SK-N-SH (cell line): ENCODE data around the gene IL12RB1. TPM values are rescaled to one million over a fixed set of nuclear protein-coding genes. Genes with fewer than 3 reads are reported as not detected.
A peak's percentile ranks its signal among the peaks of the same experiment; 100 is the strongest.

Experiments used
- CTCF ChIA-PET: fragments of 300-600, 350-600 bp; formaldehyde crosslinking; extraction: SDS; loops from one replicate; lab custom pipeline; 2021; lab: Yijun Ruan, JAX
- POLR2A ChIA-PET: fragments of 350-600 bp; sonication (Branson Sonifier 250); formaldehyde crosslinking; extraction: SDS; loops from one replicate; lab custom pipeline; 2020; ENCODE audit warnings: antibody characterized with exemption, inconsistent platforms; lab: Yijun Ruan, JAX
- DNase-seq: peaks from one replicate; pipeline ENCODE4 v3.0.0; 2012
- H2AFZ ChIP-seq: fragments of 200-600 bp; sonication (generic); 2 replicates; pipeline ENCODE4 v1.8.1; 2016; ENCODE audit warnings: antibody characterized with exemption, mild to moderate bottlenecking, low read depth
- H3F3A ChIP-seq: fragments of 200-600 bp; sonication (generic); replicated peaks from 2 replicates; pipeline ENCODE3; 2016; ENCODE audit warnings: antibody characterized with exemption, mild to moderate bottlenecking; ENCODE audit not compliant: insufficient read depth
- H3K27ac ChIP-seq, 2 experiments: fragments of 200-500 bp in 1 of 2; fragments of 200-600 bp in 1 of 2; sonication (Bioruptor generic) in 1 of 2; sonication (generic), shearing (Covaris generic) in 1 of 2; 2 replicates each; pipeline versions ENCODE4 v1.5.1 to v1.6.1; 2014 to 2016; ENCODE audit warnings: low read depth in 2 of 2, inconsistent platforms in 1 of 2, low read length in 1 of 2, mild to moderate bottlenecking in 1 of 2, mixed read lengths in 1 of 2
- H3K27me3 ChIP-seq: fragments of 200-600 bp; sonication (generic), shearing (Covaris generic); 2 replicates; pipeline ENCODE4 v1.6.1; 2016; ENCODE audit warnings: mixed run types; ENCODE audit not compliant: insufficient read depth
- H3K36me3 ChIP-seq, 2 experiments: fragments of 200-500 bp in 1 of 2; fragments of 200-600 bp in 1 of 2; sonication (Bioruptor generic) in 1 of 2; sonication (generic) in 1 of 2; replicated peaks in 1 of 2; 2 replicates each; pipeline versions ENCODE3 to v1.5.1; 2014 to 2016; ENCODE audit warnings: low read length in 1 of 2, mild to moderate bottlenecking in 1 of 2; ENCODE audit not compliant: insufficient read depth in 2 of 2, control insufficient read depth in 1 of 2
- H3K4me1 ChIP-seq, 2 experiments: fragments of 200-500 bp in 1 of 2; fragments of 200-600 bp in 1 of 2; sonication (Bioruptor generic) in 1 of 2; sonication (generic), shearing (Covaris generic) in 1 of 2; 2 replicates each; pipeline versions ENCODE4 v1.5.1 to v1.6.1; 2014 to 2016; ENCODE audit warnings: low read depth in 1 of 2, low read length in 1 of 2, mixed run types in 1 of 2; ENCODE audit not compliant: insufficient read depth in 2 of 2, control insufficient read depth in 1 of 2
- H3K4me2 ChIP-seq: fragments of 200-600 bp; sonication (generic), shearing (Covaris generic); 2 replicates; pipeline ENCODE4 v1.6.1; 2017; ENCODE audit warnings: mixed run types
- H3K4me3 ChIP-seq, 2 experiments: fragments of 200-500 bp in 1 of 2; fragments of 200-600 bp in 1 of 2; sonication (Bioruptor generic) in 1 of 2; sonication (generic), shearing (Covaris generic) in 1 of 2; 2 replicates each; pipeline versions ENCODE4 v1.5.1 to v1.8.1; 2014 to 2016; ENCODE audit warnings: low read depth in 2 of 2, inconsistent platforms in 1 of 2, low read length in 1 of 2, mild to moderate bottlenecking in 1 of 2, mixed read lengths in 1 of 2, moderate library complexity in 1 of 2
- H3K79me2 ChIP-seq: fragments of 200-600 bp; sonication (generic); 2 replicates; pipeline ENCODE4 v1.8.1; 2017; ENCODE audit warnings: mild to moderate bottlenecking; ENCODE audit not compliant: insufficient read depth
- H3K9ac ChIP-seq: fragments of 200-600 bp; sonication (generic); 2 replicates; pipeline ENCODE4 v1.6.1; 2017; ENCODE audit warnings: mixed run types
- H3K9me2 ChIP-seq: fragments of 200-600 bp; sonication (generic); 2 replicates; pipeline ENCODE4 v1.6.1; 2017; ENCODE audit warnings: mixed run types
- H3K9me3 ChIP-seq: fragments of 200-600 bp; sonication (generic); 2 replicates; pipeline ENCODE4 v1.6.1; 2017; ENCODE audit warnings: mixed run types, mild to moderate bottlenecking, moderate library complexity
- H4K20me1 ChIP-seq: fragments of 200-600 bp; sonication (generic); 2 replicates; pipeline ENCODE4 v1.6.1; 2017; ENCODE audit warnings: mild to moderate bottlenecking, mixed run types; ENCODE audit not compliant: insufficient read depth
- FOSL2 ChIP-seq: IDR thresholded peaks from 2 replicates; pipeline ENCODE4 v1.4.0; 2012; ENCODE audit warnings: low read depth, mild to moderate bottlenecking, moderate library complexity, borderline replicate concordance
- GABPA ChIP-seq: IDR thresholded peaks from 2 replicates; pipeline ENCODE4 v1.4.0; 2012; ENCODE audit warnings: low read depth, mild to moderate bottlenecking
- GATA2 ChIP-seq: sonication (generic); formaldehyde crosslinking; IDR thresholded peaks from 2 replicates; pipeline ENCODE4 v1.5.0; 2020; ENCODE audit warnings: mild to moderate bottlenecking, missing genetic modification reagents
- NRF1 ChIP-seq: IDR thresholded peaks from 2 replicates; pipeline ENCODE4 v1.6.1; 2012; ENCODE audit warnings: low read depth, mild to moderate bottlenecking, low read length
- SIN3A ChIP-seq: IDR thresholded peaks from 2 replicates; pipeline ENCODE4 v1.6.1; 2012; ENCODE audit warnings: low read depth, mild to moderate bottlenecking, low read length, moderate library complexity, borderline replicate concordance
- TEAD4 ChIP-seq: IDR thresholded peaks from 2 replicates; pipeline ENCODE4 v1.4.0; 2012; ENCODE audit warnings: mild to moderate bottlenecking, borderline replicate concordance; ENCODE audit not compliant: insufficient read depth
- WGBS: methylation state at CpG from one replicate; pipeline ENCODE4 v1.1.6; 2017; ENCODE audit warnings: low lambda C conversion rate; 5-methylcytosine and 5-hydroxymethylcytosine counted together
- polyA plus RNA-seq, 3 experiments: library from polyadenylated mRNA; depleted of rRNA; stranded (reverse); fragments of >200 nt; gene quantifications; 2 replicates each; pipeline ENCODE4 v1.2.3, GENCODE V29; 2012
- TF ChIP-seq, protein P1 (sequence below): IDR thresholded peaks from 2 replicates; pipeline ENCODE4 v1.6.1; 2012; ENCODE audit warnings: mild to moderate bottlenecking, low read depth, low read length, moderate library complexity

IL12RB1 gene
- polyA plus RNA-seq, 1 of the 3 experiments (the other 2 are of a cell fraction), result 0.02 TPM

DNA sequence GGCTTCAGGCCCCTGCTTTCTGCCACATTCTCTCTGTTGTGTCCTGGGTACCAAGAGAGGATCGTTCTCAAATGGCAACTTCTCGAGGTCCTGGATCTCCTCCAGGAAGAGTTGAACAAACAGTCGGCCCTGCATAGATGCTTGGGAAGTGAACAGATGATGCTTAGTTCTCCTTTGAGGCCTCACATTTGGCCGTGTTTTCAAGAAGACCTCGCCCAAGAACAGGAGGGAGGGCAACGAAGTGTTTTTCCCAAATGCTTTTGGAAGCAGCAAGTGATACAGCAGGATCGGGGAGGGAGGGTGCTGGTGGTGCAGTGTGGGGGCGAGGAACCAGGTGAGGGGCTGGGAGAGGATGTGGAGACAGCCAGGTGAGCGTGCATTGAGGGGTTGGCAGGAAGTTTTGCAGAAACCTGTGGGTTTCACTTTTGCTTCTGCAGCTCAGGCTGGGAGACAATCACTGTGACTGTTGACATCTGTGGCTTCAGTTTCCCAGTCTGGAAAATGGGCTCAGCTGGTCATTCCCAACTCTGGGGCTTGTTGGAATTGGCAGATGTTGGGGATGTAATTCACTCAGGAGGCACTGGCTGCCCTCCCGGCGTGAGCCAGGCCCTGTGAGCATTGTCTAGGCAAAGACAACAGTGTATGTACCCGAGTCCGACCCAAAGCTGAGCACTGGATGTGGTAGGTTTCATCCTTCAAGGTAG, 32.4 kb upstream of the IL12RB1 start (continued):
- TF ChIP-seq, protein P1, sequence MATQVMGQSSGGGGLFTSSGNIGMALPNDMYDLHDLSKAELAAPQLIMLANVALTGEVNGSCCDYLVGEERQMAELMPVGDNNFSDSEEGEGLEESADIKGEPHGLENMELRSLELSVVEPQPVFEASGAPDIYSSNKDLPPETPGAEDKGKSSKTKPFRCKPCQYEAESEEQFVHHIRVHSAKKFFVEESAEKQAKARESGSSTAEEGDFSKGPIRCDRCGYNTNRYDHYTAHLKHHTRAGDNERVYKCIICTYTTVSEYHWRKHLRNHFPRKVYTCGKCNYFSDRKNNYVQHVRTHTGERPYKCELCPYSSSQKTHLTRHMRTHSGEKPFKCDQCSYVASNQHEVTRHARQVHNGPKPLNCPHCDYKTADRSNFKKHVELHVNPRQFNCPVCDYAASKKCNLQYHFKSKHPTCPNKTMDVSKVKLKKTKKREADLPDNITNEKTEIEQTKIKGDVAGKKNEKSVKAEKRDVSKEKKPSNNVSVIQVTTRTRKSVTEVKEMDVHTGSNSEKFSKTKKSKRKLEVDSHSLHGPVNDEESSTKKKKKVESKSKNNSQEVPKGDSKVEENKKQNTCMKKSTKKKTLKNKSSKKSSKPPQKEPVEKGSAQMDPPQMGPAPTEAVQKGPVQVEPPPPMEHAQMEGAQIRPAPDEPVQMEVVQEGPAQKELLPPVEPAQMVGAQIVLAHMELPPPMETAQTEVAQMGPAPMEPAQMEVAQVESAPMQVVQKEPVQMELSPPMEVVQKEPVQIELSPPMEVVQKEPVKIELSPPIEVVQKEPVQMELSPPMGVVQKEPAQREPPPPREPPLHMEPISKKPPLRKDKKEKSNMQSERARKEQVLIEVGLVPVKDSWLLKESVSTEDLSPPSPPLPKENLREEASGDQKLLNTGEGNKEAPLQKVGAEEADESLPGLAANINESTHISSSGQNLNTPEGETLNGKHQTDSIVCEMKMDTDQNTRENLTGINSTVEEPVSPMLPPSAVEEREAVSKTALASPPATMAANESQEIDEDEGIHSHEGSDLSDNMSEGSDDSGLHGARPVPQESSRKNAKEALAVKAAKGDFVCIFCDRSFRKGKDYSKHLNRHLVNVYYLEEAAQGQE, result no peak
- TF ChIP-seq SIN3A (no peak), GATA2 (CRISPR knock-in tag) (no peak), FOSL2 (no peak), TEAD4 (no peak)

DNA sequence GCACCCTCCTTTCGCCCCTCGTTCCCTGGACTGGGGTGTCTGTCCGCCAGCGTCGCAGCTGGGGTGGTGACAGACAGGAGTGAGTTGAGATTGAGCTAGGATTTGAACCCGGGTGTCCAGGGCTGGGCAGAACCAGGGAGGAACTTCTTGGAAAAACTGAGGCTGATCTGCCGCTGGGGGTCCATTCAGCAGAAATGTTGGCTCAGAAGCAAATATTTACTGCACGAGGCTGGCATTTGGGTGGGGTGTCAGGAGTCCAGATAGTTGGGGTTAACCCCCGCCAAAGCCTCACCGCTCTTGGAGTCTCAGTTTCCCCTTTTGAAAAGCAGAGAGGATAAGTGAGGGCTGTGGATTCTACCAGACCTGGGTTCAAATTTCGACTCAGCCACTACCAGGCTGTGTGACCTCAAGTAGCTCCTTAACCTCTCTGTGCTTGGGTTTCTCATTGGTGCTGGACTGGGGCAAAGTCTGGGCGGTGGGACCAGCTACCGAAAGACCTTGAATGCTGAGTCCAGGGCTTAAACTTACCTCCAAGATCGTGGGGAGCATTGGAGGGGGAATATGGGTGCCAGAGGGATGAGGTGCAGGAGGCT, 31.8 kb upstream of the IL12RB1 start:
- 29% methylated on average over 14 of the region's 14 CpGs for WGBS
- H3K9me2 ChIP-seq, result no peaks in the 10 kb centered on the region
- H3K27me3 ChIP-seq, result no peaks in the 10 kb centered on the region
- peaks cover 3 to 13% of the 10 kb centered on the region in 2 experiments; a peak in 2 of 4 replicates for H3K4me1 ChIP-seq
- CTCF ChIA-PET, result interaction anchor here (0.6 to 3.2 kb wide), 10 partner anchors 9 to 134 kb away, joined by 3 to 16 read pairs (median 4); partner anchors contain the start of gene PIK3R2
- H3K79me2 ChIP-seq, result no peaks in the 10 kb centered on the region
- no peak for DNase-seq
- H4K20me1 ChIP-seq, result no peaks in the 10 kb centered on the region
- H3K36me3 ChIP-seq, result peaks cover 0 to 2% of the 10 kb centered on the region in 2 experiments
- peaks cover 3% of the 10 kb centered on the region for H3F3A ChIP-seq
- H3K27ac ChIP-seq, result no peak overlapping the region; a peak in 1 of 4 replicates
- TF ChIP-seq GABPA, result no peak
- no peak for TF ChIP-seq NRF1
- TF ChIP-seq, all 33 proteins: peak for 0
- Histone ChIP-seq H3K9me3 (no peaks in the 10 kb centered on the region), H2AFZ (peak overlapping the region; percentile 70), H3K9ac (peak overlapping the region; percentile 78), H3K4me2 (peak overlapping the region; percentile 97), H3K4me3 (peak overlapping the region; percentile 56 to 73)
- POLR2A ChIA-PET, result interaction anchor here (1.0 kb wide), 1 partner anchor 15 kb away, joined by 3 read pairs; no protein-coding TSS in a partner anchor
